Measurements from ENCODE around the gene ITPKB.

DNA sequence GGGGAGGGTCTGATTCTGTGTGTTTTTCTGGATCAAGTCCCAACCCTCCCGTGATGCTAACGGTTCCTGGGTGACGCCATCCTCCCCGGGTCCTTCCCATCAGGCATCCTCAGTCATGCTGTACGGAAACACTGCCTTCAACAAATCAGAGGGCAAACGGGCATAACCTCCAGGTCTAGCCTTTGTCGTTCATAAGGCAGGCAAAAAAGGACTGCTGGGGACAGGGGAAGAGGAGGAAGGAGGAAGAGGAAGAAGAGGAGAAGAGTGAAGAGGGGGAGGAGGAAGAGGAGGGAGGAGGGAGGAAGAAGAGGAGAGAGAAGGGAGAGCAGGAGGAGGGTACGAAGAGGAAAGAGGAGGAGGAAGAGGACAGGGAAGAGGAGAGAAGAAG, 84.4 kb downstream of the ITPKB start:
- TF ChIP-seq, protein P1, sequence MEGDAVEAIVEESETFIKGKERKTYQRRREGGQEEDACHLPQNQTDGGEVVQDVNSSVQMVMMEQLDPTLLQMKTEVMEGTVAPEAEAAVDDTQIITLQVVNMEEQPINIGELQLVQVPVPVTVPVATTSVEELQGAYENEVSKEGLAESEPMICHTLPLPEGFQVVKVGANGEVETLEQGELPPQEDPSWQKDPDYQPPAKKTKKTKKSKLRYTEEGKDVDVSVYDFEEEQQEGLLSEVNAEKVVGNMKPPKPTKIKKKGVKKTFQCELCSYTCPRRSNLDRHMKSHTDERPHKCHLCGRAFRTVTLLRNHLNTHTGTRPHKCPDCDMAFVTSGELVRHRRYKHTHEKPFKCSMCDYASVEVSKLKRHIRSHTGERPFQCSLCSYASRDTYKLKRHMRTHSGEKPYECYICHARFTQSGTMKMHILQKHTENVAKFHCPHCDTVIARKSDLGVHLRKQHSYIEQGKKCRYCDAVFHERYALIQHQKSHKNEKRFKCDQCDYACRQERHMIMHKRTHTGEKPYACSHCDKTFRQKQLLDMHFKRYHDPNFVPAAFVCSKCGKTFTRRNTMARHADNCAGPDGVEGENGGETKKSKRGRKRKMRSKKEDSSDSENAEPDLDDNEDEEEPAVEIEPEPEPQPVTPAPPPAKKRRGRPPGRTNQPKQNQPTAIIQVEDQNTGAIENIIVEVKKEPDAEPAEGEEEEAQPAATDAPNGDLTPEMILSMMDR (IDR thresholded peaks at IDR 0.05) = no peak
- TF ChIP-seq SMC3 (IDR thresholded peaks at IDR 0.05; ENCODE audit: low read depth, low read length) (no peak), USF1 (IDR thresholded peaks at IDR 0.05; ENCODE audit: borderline replicate concordance, low read depth) (no peak), TCF12 (IDR thresholded peaks at IDR 0.05) (no peak), REST (IDR thresholded peaks at IDR 0.05; ENCODE audit: low read depth, low read length) (no peak), JUND (IDR thresholded peaks at IDR 0.05) (no peak), RAD21 (IDR thresholded peaks at IDR 0.05; ENCODE audit: low read length) (no peak), CHD2 (IDR thresholded peaks at IDR 0.05; ENCODE audit: low read length, partially characterized antibody) (no peak), FOXM1 (IDR thresholded peaks at IDR 0.05; ENCODE audit: low read depth) (no peak), POLR2AphosphoS5 (IDR thresholded peaks at IDR 0.05; ENCODE audit: low read depth, low read length) (no peak), MEF2A (IDR thresholded peaks at IDR 0.05; ENCODE audit: borderline replicate concordance, low read depth) (no peak)
